Heart right ventricle (tissue), 16 donors: ENCODE results near the gene BTBD1. TPM values are rescaled to one million over a fixed set of nuclear protein-coding genes. Genes with fewer than 3 reads are reported as not detected.
A peak's percentile ranks its signal among the peaks of the same experiment; 100 is the strongest.

Source experiments
- ATAC-seq, 8 donors: fragments of 200-7000 bp; cut with Tn5 transposase; one replicate each; pipeline ENCODE4 v1.9.1; 2020; ENCODE audit warnings: mild to moderate bottlenecking in 8 of 8, moderate library complexity in 8 of 8, moderate number of reproducible peaks in 1 of 8
- DNase-seq, 2 donors: peaks; one replicate each; pipeline ENCODE4 v3.0.0-alpha.2; 2020
- H3K27ac ChIP-seq, 10 donors: fragments of 200-600 bp; sonication (generic) in 2 of 10; one replicate each; pipeline versions ENCODE4 v1.5.0 to v1.8.0; 2020 to 2022; ENCODE audit warnings: mild to moderate bottlenecking in 3 of 10
- H3K27me3 ChIP-seq, 7 donors: fragments of 200-600 bp; one replicate each; pipeline ENCODE4 v1.8.0; 2021 to 2022; ENCODE audit warnings: mild to moderate bottlenecking in 2 of 7
- H3K36me3 ChIP-seq, 9 donors: fragments of 200-600 bp; sonication (generic) in 1 of 9; one replicate each; pipeline versions ENCODE4 v1.5.0 to v1.8.0; 2020 to 2022; ENCODE audit warnings: mild to moderate bottlenecking in 2 of 9
- H3K4me1 ChIP-seq, 9 donors: fragments of 200-600 bp; sonication (generic) in 1 of 9; one replicate each; pipeline versions ENCODE4 v1.5.0 to v1.8.0; 2020 to 2022; ENCODE audit warnings: mild to moderate bottlenecking in 4 of 9
- H3K4me3 ChIP-seq, 10 donors: fragments of 200-600 bp; sonication (generic) in 2 of 10; one replicate each; pipeline versions ENCODE4 v1.5.0 to v1.8.0; 2020 to 2022; ENCODE audit warnings: mild to moderate bottlenecking in 7 of 10, moderate library complexity in 2 of 10
- H3K9me3 ChIP-seq, 11 donors: fragments of 200-600 bp in 10 of 11; sonication (generic) in 2 of 11; one replicate each; pipeline versions ENCODE4 v1.5.0 to v1.8.0; 2013 to 2022; ENCODE audit warnings: mild to moderate bottlenecking in 2 of 11, control low read depth in 1 of 11, moderate library complexity in 1 of 11
- WGBS, 2 donors: extraction: QIAGEN DNeasy Blood & Tissue Kit; methylation state at CpG; one replicate each; pipeline ENCODE4 v1.1.7; 2013; ENCODE audit warnings: inconsistent platforms in 1 of 2; 5-methylcytosine and 5-hydroxymethylcytosine counted together
- intact Hi-C, 10 donors: fragments of 100-400 bp; cut with DNase I; formaldehyde crosslinking; loops; one replicate each; pipeline versions ENCODE4 v1.11.1 to v1.14.2; 2022
- polyA plus RNA-seq, 2 donors: library from polyadenylated mRNA; stranded (reverse); fragments of 200-250 nt; gene quantifications; one replicate each; pipeline ENCODE4 v1.2.3, GENCODE V29; 2013
- total RNA-seq, 10 donors: library from RNA; stranded (reverse); fragmentation: NEBNext Ultra II Directional in 3 of 10; extraction: Animal tissue kit (Norgen Biotek cat#: 25700) in 3 of 10; gene quantifications; one replicate each; pipeline versions ENCODE4 v1.2.1 to v1.2.4, GENCODE V29; 2021 to 2023
- TF ChIP-seq, protein P1 (sequence below), 9 donors: fragments of 200-600 bp; sonication (generic) in 2 of 9; IDR thresholded peaks; one replicate each; pipeline versions ENCODE4 v1.5.0 to v1.8.0; 2021 to 2022; ENCODE audit warnings: antibody characterized with exemption in 9 of 9, mild to moderate bottlenecking in 5 of 9, moderate library complexity in 1 of 9
- donor health status: Arrhythmogenic right ventricular cardiomyopathy.
- donor health status: ischemic (EF 13 %, LVEDD 7.1; RV severe dilation, severe dysfunction).
- donor health status: healthy with polysubstance abuse.
- donor health status: DM: no; HTN: yes; CAD: no.
- donor health status: DM: no; HTN: no; CAD: no.
- donor health status: ischemic (EF 25% LVEDD 6.9; RV normal size, moderate dysfunction).
- donor health status: ischemic (EF 25% LVEDD 5.7; RV mildly dilated, moderate dysfunction).
- donor health status: healthy.
- donor health status: DM: yes; HTN: yes; CAD: no.
- donor health status: Ischemic cardiomyopathy.
- donor health status: ischemic (EF 35%, LVEDD 5.7; RV mildly dilated, moderate dysfunction).
- donor health status: nonischemic (EF 11% LVEDD 7.7; RV severe dilation, severe dysfunction).
- donor health status: DM: yes; HTN: yes; CAD: no.
- donor health status: PGD.
- donor health status: ischemic (EF 29% LVEDD 5.4; RV normal size, mild dysfunction).
- donor health status: nonischemic (EF 23%, LVEDD 6.1; RV moderate dilation, normal function).

The BTBD1 gene
- total and polyA plus RNA-seq, 12 donors = 14.1 to 185 (median 149) TPM

DNA sequence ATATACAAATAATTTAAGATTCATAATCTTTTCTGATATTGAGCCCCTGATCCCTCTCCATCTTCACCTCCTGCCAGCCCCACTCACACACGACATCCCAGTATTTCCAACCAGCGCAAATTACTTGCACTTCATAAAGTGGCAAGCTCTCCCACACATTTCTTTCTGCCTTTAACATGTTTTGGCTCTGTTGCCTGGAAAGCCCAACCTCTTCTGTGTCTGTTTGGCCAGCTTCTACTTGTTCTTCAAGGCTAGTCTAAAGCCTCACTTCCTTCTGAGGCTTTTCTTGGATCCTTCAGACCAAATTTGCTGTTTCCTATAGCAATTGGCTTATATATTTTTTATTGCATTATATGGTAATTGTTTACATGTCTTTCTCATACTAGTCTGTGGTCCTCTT is 35.3 kb upstream of the BTBD1 start:
- TF ChIP-seq, protein P1, sequence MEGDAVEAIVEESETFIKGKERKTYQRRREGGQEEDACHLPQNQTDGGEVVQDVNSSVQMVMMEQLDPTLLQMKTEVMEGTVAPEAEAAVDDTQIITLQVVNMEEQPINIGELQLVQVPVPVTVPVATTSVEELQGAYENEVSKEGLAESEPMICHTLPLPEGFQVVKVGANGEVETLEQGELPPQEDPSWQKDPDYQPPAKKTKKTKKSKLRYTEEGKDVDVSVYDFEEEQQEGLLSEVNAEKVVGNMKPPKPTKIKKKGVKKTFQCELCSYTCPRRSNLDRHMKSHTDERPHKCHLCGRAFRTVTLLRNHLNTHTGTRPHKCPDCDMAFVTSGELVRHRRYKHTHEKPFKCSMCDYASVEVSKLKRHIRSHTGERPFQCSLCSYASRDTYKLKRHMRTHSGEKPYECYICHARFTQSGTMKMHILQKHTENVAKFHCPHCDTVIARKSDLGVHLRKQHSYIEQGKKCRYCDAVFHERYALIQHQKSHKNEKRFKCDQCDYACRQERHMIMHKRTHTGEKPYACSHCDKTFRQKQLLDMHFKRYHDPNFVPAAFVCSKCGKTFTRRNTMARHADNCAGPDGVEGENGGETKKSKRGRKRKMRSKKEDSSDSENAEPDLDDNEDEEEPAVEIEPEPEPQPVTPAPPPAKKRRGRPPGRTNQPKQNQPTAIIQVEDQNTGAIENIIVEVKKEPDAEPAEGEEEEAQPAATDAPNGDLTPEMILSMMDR (IDR thresholded peaks at IDR 0.05) = no peak
- intact Hi-C loops = loop anchor here in 1 of 10 donors (10.0 kb wide), 1 partner anchor 88 kb away; the partner anchor contains the start of gene C15orf40
- WGBS, 2 donors = 55 to 60% methylated on average over 2 of the region's 2 CpGs
- no peak overlapping the region for H3K4me3 ChIP-seq
- ATAC-seq (no peak), DNase-seq (no peak)
- H3K9me3 ChIP-seq = peaks cover 0 to 9% (median 0%) of the 10 kb centered on the region in 11 donors
- H3K4me1 ChIP-seq = peaks cover 0 to 22% (median 6%) of the 10 kb centered on the region in 9 donors
- H3K27me3 ChIP-seq = peaks cover 0 to 12% (median 0%) of the 10 kb centered on the region in 7 donors
- no peaks in the 10 kb centered on the region for H3K36me3 ChIP-seq
- H3K27ac ChIP-seq = no peak overlapping the region

DNA sequence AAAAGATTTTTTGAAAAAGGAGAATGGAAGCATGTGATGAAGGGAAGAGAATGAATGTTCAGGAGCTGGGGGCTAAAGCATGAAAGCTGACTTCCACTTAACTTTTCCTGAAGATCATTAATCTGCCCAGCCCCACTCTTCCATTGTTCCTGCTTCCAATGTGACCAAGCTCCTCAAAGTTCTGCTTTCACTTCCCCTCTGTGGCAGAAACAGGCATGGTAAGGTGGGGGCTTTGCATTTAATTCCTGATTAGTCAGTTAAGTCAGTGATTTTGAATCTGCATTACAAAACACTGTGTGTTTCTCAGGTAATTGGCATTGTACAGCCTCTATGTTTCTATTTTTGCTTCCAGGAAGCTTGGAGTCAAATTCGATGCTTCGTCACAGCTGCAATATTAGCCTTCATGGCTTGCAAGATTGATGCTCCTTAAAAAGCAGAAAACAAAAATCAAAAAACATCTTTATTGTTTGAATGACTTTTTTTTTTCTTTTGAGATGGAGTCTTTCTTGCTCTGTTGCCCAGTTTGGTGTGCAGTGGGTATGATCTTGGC is 33.1 kb upstream of the BTBD1 start:
- peaks cover 0 to 15% (median 0%) of the 10 kb centered on the region in 9 donors for H3K4me1 ChIP-seq
- intact Hi-C loops = loop anchor here in 1 of 10 donors (10.0 kb wide), 1 partner anchor 85 kb away; the partner anchor contains the start of gene C15orf40
- no peak overlapping the region for H3K27ac ChIP-seq

DNA sequence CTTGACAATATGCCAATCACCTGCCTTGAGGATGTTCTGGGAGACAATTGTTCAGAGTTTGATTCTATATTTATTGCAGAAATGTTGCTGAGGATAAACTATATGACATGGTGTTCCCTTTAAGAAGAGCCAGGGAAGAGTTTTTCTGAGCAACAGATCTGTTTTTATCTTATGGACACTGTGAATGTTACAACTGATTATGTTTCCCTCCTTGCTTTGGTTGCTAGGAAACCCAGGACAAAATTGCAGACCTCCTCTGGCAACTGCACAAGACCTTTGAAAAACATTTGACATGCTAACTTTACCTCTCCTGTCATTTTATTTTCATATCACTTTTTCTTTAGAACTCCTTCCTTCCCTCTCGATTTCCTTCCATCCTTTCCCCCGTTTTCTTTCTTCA is 32.2 kb upstream of the BTBD1 start:
- ATAC-seq (peak in 1 of 8 donors; percentile 46), DNase-seq (no peak)
- peaks cover 0 to 15% (median 0%) of the 10 kb centered on the region in 9 donors for H3K4me1 ChIP-seq
- peaks cover 0 to 8% (median 0%) of the 10 kb centered on the region in 7 donors for H3K27me3 ChIP-seq
- 68 to 73% methylated on average over 2 of the region's 2 CpGs for WGBS, 2 donors
- TF ChIP-seq, protein P1 (IDR thresholded peaks at IDR 0.05) = no peak
- no peak overlapping the region for H3K4me3 ChIP-seq
- intact Hi-C loops = no loop called here
- H3K36me3 ChIP-seq = no peaks in the 10 kb centered on the region
- peaks cover 0 to 9% (median 0%) of the 10 kb centered on the region in 11 donors for H3K9me3 ChIP-seq
- H3K27ac ChIP-seq = no peak overlapping the region

More for the DNA sequence above, 33.1 kb upstream of the BTBD1 start:
- H3K36me3 ChIP-seq = no peaks in the 10 kb centered on the region
- 24% methylated on average over 2 of the region's 2 CpGs for WGBS, 2 donors
- no peak overlapping the region for H3K4me3 ChIP-seq
- ATAC-seq = peak in 4 of 8 donors; percentile 46 to 69 (median 54)
- H3K27me3 ChIP-seq = peaks cover 0 to 8% (median 0%) of the 10 kb centered on the region in 7 donors
- TF ChIP-seq, protein P1 (IDR thresholded peaks at IDR 0.05) = no peak
- DNase-seq = peak in 1 of 2 donors; percentile 11
- peaks cover 0 to 9% (median 0%) of the 10 kb centered on the region in 11 donors for H3K9me3 ChIP-seq

DNA sequence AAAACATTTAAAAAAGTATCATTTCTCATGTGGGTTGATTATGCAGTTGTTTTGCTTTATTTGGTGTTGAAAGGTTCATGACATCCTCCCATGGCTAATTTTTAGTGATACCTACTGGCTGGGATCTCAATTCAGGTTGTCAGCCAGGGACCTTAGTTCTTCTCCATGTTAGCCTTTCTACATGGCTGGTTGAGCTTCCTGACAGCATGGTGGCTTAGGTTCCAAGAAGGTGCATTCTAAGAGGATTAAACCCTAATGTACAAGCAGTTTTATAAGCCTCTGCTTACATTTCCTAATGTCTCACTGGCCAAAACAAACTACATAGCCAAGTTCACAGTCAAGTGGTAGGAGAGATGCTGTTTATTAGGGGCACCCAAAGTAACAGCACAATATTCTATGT is 31.0 kb upstream of the BTBD1 start:
- TF ChIP-seq, protein P1 (IDR thresholded peaks at IDR 0.05) = no peak
- Histone ChIP-seq H3K4me1 (peaks cover 0 to 17% (median 0%) of the 10 kb centered on the region in 9 donors), H3K9me3 (peaks cover 0 to 9% (median 0%) of the 10 kb centered on the region in 11 donors), H3K36me3 (no peaks in the 10 kb centered on the region), H3K27ac (no peak overlapping the region), H3K27me3 (peaks cover 0 to under 1% (median 0%) of the 10 kb centered on the region in 7 donors), H3K4me3 (no peak overlapping the region)
- no peak for DNase-seq
- intact Hi-C loops = no loop called here
- ATAC-seq = no peak
